ENCODE data around the gene FGF18.
"Not testable (repeated sequence)": the region's sequence is repeated elsewhere in the genome, so short reads cannot be mapped to it uniquely, and the experiment has no call there.

FGF18 gene

GRCh38 chr5:171418982-171419687 lies at the start of gene FGF18:
Gene FGF18 (plus strand): TSS chr5:171419647. CDS start chr5:171420200, 553 bp downstream.
- peak; percentile 5 for DNase-seq

GRCh38 chr5:171369898-171370297 lies 49.5 kb upstream of the FGF18 start:
- DNase-seq = no peak

- not testable (repeated sequence) for DNase-seq
These were observed 48.6 kb upstream of the FGF18 start for GRCh38 chr5:171370881-171371280.

GRCh38 chr5:171371326-171371725 lies 48.1 kb upstream of the FGF18 start:
- DNase-seq = no peak

- no peak for DNase-seq
These were observed 39.5 kb upstream of the FGF18 start for GRCh38 chr5:171379961-171380360.

- DNase-seq = not testable (repeated sequence)
These were observed 35.0 kb upstream of the FGF18 start for GRCh38 chr5:171384416-171384815.

GRCh38 chr5:171384999-171385398 lies 34.4 kb upstream of the FGF18 start:
- not testable (repeated sequence) for DNase-seq

GRCh38 chr5:171386006-171386671 lies 33.3 kb upstream of the FGF18 start:
- no peak for DNase-seq

GRCh38 chr5:171386861-171387344 lies 32.5 kb upstream of the FGF18 start:
- DNase-seq = no peak

- DNase-seq = peak; percentile 93
These were observed 32.0 kb upstream of the FGF18 start, which contains the start of gene NPM1 for GRCh38 chr5:171387345-171387969. Gene NPM1 (plus strand): TSS chr5:171387849. CDS start chr5:171387949, 100 bp downstream.

GRCh38 chr5:171387970-171388815 lies 31.3 kb upstream of the FGF18 start:
- peak; percentile 8 for DNase-seq

GRCh38 chr5:171388816-171389168 lies 30.7 kb upstream of the FGF18 start:
- no peak for DNase-seq

GRCh38 chr5:171390883-171391677 lies 28.4 kb upstream of the FGF18 start:
- DNase-seq = no peak

GRCh38 chr5:171391996-171392577 lies 27.4 kb upstream of the FGF18 start:
- DNase-seq = no peak

GRCh38 chr5:171392585-171393159 lies 26.8 kb upstream of the FGF18 start:
- DNase-seq = no peak

GRCh38 chr5:171395042-171395441 lies 24.4 kb upstream of the FGF18 start:
- DNase-seq = no peak

GRCh38 chr5:171396583-171396982 lies 22.9 kb upstream of the FGF18 start:
- DNase-seq = not testable (repeated sequence)

- no peak for DNase-seq
These were observed 22.3 kb upstream of the FGF18 start for GRCh38 chr5:171397190-171397589.

GRCh38 chr5:171397599-171397998 lies 21.8 kb upstream of the FGF18 start:
- DNase-seq = no peak

GRCh38 chr5:171398660-171399059 lies 20.8 kb upstream of the FGF18 start:
- not testable (repeated sequence) for DNase-seq

- DNase-seq = no peak
These were observed 19.3 kb upstream of the FGF18 start for GRCh38 chr5:171400169-171400568.
